ENCODE results near the gene HCN2. TPM values are rescaled to one million over a fixed set of nuclear protein-coding genes. Genes with fewer than 3 reads are reported as not detected.

The HCN2 gene
- total RNA-seq, 1 donor from 2014 or later = 0.52 TPM

DNA sequence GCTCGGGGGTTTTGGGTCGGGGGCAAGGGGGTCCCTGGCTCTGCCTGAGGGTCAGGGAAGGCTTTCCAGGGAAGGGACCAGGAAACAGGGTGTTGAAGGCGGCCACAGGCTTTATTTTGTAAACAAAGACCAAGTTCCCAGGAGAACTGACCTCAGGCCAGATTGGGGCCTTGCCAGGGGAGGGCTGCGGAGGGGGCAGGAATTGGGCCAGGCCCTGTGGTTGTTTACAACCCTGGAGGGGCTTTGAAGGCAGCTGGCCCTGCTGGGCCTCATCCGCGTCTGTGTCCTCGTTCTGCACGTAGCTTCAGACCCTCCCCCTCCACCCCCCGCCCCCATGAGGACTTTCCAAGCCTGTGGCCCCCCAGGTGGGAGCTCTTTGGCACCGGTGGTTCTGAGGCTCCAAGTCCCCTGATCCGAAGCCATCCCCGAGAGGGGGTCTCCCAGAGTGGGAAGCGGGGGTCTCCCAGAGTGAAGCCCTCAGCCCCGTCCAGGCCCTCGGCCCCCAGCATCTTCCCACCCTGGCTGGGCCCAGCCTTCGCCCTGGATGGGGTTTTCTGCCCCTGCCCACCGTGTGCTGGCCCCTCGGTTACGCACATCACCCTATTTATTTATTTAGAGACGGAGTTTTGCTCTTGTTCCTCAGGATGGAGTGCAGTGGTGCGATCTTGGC lies 30.8 kb upstream of the HCN2 start:
- no peak for DNase-seq (ENCODE audit: low spot score)
- Mint-ChIP-seq H3K36me3 (ENCODE audit: low read depth) (no peaks in the 10 kb centered on the region), H3K4me1 (ENCODE audit: low read depth) (no peaks in the 10 kb centered on the region), H3K4me3 (ENCODE audit: low read depth) (no peak overlapping the region), H3K27me3 (ENCODE audit: low read depth) (no peaks in the 10 kb centered on the region), H3K9me3 (no peaks in the 10 kb centered on the region), H3K27ac (no peak overlapping the region)
- intact Hi-C loops (cut with micrococcal nuclease) = no loop called here

DNA sequence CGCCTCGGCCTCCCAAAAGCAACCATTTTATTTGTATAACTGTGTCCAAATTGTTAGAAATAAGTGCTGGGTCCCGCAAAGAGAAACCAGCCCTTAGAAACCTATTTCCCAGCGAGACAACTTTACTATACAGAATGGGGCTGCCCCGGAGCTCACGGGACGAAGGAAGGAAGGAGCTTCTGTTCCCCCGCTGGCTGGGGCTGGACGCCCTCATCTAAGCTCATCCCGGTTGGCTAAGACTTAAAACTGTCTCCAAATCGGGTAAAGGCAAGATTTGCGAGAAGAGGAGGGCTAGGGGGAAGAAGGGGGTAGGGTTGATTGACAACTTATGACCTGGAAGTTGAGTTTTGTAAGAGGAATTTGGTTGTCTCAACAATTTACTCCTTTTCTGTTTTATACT lies 29.6 kb upstream of the HCN2 start:
- no peak overlapping the region for H3K27ac Mint-ChIP-seq
- H3K9me3 Mint-ChIP-seq = no peaks in the 10 kb centered on the region
- no peaks in the 10 kb centered on the region for H3K27me3 Mint-ChIP-seq (ENCODE audit: low read depth)
- intact Hi-C loops (cut with micrococcal nuclease) = no loop called here
- no peak overlapping the region for H3K4me3 Mint-ChIP-seq (ENCODE audit: low read depth)
- H3K36me3 Mint-ChIP-seq (ENCODE audit: low read depth) = no peaks in the 10 kb centered on the region
- no peaks in the 10 kb centered on the region for H3K4me1 Mint-ChIP-seq (ENCODE audit: low read depth)
- no peak for DNase-seq (ENCODE audit: low spot score)

DNA sequence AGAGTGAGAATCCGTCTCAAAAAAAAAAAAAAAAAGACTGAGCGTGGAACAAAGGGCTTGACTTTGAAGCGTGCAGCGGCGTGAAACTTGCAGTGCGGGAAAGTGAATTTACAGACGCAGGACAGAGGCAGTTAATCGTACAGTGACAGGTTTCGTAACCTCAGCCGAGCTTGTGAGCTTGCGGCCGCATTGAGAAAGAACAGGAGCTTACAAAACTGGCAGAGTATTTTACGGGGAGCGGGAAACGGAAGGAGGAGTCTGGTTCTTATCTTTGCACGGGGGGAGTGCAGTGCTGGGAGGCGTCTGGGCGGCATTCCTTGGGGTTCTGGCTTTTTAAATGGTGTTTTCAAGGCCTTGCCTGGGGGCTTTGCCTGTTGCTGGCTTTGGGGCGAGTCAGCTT lies 23.3 kb upstream of the HCN2 start:
- H3K27me3 Mint-ChIP-seq (ENCODE audit: low read depth) = no peaks in the 10 kb centered on the region
- no peaks in the 10 kb centered on the region for H3K9me3 Mint-ChIP-seq
- intact Hi-C loops (cut with micrococcal nuclease) = no loop called here
- H3K27ac Mint-ChIP-seq = no peak overlapping the region
- H3K4me3 Mint-ChIP-seq (ENCODE audit: low read depth) = no peak overlapping the region
- no peak for DNase-seq (ENCODE audit: low spot score)
- no peaks in the 10 kb centered on the region for H3K36me3 Mint-ChIP-seq (ENCODE audit: low read depth)
- H3K4me1 Mint-ChIP-seq (ENCODE audit: low read depth) = peaks cover 6% of the 10 kb centered on the region

DNA sequence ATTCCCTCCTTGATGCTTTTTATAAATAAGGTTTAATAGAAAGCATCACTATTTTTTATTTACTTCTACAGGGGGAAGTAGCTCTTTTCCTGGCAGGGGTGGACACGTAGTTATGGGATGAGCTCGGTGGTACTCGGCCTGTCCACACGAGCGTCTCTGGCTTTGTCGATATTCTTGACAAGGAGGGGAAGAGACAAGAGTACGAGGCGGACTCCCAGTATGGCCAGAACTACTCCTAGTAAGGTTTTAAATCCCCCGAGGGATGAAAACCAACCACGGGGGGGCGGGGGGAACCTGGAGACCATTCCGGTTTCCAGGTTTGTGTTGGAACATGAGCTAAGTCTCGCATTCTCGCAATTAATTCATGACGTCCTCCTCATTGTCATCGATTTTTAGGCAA lies 22.8 kb upstream of the HCN2 start:
- peaks cover 10% of the 10 kb centered on the region for H3K4me1 Mint-ChIP-seq (ENCODE audit: low read depth)
- no peak for DNase-seq (ENCODE audit: low spot score)
- H3K4me3 Mint-ChIP-seq (ENCODE audit: low read depth) = no peak overlapping the region
- H3K27me3 Mint-ChIP-seq (ENCODE audit: low read depth) = no peaks in the 10 kb centered on the region
- no peak overlapping the region for H3K27ac Mint-ChIP-seq
- H3K9me3 Mint-ChIP-seq = no peaks in the 10 kb centered on the region
- no peaks in the 10 kb centered on the region for H3K36me3 Mint-ChIP-seq (ENCODE audit: low read depth)
- intact Hi-C loops (cut with micrococcal nuclease) = no loop called here

DNA sequence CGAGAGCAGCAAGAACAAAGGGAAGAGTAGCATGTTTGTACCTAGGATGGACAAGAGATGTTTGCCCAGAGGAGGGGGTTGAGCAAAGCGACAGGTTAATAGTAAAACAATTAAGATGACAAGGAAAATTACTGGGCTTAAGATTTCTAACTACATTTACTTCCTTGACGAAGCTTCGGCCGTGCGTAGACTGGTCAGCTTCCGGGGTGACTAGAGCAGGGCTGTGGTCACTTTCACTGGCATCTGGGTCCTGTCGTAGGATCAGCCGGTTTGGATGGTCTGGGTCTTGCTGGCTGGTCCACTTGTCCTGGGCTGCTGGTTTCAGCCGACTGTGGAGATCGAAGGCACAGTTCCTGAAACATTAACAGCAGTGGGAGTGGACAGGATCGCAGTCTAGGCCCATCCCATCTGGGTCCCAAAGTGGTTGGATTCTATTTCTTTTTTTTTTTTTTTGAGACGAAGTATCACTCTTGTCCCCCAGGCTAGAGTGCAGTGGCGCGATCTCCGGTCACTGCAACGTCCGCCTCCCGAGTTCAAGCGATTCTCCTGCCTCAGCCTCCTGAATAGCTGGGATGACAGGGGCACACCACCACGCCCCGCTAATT lies 22.3 kb upstream of the HCN2 start:
- Mint-ChIP-seq H3K4me1 (ENCODE audit: low read depth) (peaks cover 11% of the 10 kb centered on the region), H3K27me3 (ENCODE audit: low read depth) (no peaks in the 10 kb centered on the region), H3K4me3 (ENCODE audit: low read depth) (no peak overlapping the region), H3K27ac (no peak overlapping the region), H3K9me3 (no peaks in the 10 kb centered on the region), H3K36me3 (ENCODE audit: low read depth) (no peaks in the 10 kb centered on the region)
- DNase-seq (ENCODE audit: low spot score) = no peak
- intact Hi-C loops (cut with micrococcal nuclease) = no loop called here

DNA sequence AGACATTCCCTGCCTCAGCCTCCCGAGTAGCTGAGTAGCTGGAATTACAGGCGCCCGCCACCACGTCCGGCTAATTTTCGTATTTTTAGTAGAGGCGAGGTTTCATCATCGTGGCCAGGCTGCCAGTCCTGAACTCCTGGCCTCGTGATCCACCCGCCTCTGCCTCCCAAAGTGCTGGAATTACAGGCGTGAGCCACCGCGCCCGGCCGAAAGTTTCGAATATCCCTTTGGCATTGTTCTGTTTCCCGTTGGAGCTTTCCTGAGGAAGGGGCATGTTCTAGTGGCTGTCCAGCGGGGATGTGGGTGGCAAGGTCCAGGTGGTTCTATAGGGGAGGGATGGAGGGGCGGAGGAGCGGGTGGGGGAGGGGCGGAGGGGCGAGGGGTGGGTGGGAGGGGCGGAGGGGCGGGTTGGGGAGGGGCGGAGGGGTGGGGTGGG lies 19.4 kb upstream of the HCN2 start:
- H3K4me3 Mint-ChIP-seq (ENCODE audit: low read depth) = peak overlapping the region; percentile 44
- intact Hi-C loops (cut with micrococcal nuclease) = loop anchor here (2.0 kb wide), 1 partner anchor 227 kb away; the partner anchor contains the start of gene PTBP1
- DNase-seq (ENCODE audit: low spot score) = no peak
- no peaks in the 10 kb centered on the region for H3K27me3 Mint-ChIP-seq (ENCODE audit: low read depth)
- peaks cover 7% of the 10 kb centered on the region for H3K36me3 Mint-ChIP-seq (ENCODE audit: low read depth)
- peak overlapping the region; percentile 42 for H3K27ac Mint-ChIP-seq
- H3K9me3 Mint-ChIP-seq = no peaks in the 10 kb centered on the region
- H3K4me1 Mint-ChIP-seq (ENCODE audit: low read depth) = peaks cover 22% of the 10 kb centered on the region

DNA sequence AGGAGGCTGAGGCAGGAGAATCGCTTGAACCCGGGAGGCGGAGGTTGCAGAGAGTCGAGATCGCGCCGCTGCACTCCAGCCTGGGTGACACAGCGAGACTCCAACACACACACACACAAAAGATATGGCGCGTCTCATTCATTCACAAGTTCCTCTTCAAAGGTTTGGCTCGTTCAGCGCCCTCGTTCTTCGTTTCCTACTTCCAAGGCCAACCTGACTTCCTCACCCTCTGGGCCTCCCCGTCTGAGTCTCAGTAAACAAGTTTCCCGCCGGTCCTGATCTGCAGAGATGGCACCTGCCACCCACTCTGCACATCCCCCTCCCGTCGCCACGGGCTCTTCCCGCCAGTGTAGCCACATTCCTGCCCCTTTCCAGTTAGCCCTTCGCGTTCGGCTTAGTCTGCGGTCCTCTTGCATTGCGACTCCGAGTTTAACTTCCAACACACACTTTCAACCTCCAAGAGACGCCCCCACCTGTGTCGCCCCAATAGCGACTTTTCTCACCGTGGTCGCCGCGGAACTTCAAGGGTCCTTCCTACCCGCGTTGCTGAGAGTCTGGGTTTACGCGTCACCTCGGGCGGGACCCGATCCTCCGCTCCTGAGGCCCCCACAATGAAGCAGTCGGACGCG lies 18.6 kb upstream of the HCN2 start:
- intact Hi-C loops (cut with micrococcal nuclease) = loop anchor here (2.0 kb wide), 1 partner anchor 226 kb away; the partner anchor contains the start of gene PTBP1

DNA sequence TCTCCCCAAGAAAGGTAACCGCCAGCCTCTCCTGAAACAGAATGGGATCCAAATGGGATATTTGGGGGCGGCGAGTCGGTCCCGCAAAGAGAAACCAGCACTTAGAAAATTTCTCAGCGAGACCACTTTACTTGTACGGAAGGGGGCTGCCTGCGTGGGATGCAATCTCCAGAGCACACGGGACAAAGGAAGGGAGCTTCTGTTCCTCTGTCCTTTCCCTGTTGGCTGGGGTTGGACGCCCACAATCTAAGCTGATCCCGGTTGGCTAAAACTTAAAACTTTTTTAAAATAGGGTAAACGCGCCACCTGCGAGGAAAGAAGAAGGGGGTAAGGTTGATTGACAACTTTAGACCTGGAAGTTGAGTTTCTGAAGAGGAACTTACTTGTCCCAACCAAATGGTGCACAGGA lies 18.1 kb upstream of the HCN2 start:
- H3K9me3 Mint-ChIP-seq = no peaks in the 10 kb centered on the region
- H3K4me1 Mint-ChIP-seq (ENCODE audit: low read depth) = peaks cover 22% of the 10 kb centered on the region
- peak overlapping the region; percentile 94 for H3K27ac Mint-ChIP-seq
- no peaks in the 10 kb centered on the region for H3K27me3 Mint-ChIP-seq (ENCODE audit: low read depth)
- no peak for DNase-seq (ENCODE audit: low spot score)
- intact Hi-C loops (cut with micrococcal nuclease) = loop anchor here (2.0 kb wide), 1 partner anchor 225 kb away; the partner anchor contains the start of gene PTBP1
- peak overlapping the region; percentile 84 for H3K4me3 Mint-ChIP-seq (ENCODE audit: low read depth)
- peaks cover 7% of the 10 kb centered on the region for H3K36me3 Mint-ChIP-seq (ENCODE audit: low read depth)

More for the DNA sequence above, 18.6 kb upstream of the HCN2 start:
- H3K27ac Mint-ChIP-seq = peak overlapping the region; percentile 94
- H3K36me3 Mint-ChIP-seq (ENCODE audit: low read depth) = peaks cover 7% of the 10 kb centered on the region
- DNase-seq (ENCODE audit: low spot score) = peak; percentile 54
- H3K4me1 Mint-ChIP-seq (ENCODE audit: low read depth) = peaks cover 22% of the 10 kb centered on the region
- H3K27me3 Mint-ChIP-seq (ENCODE audit: low read depth) = no peaks in the 10 kb centered on the region
- no peaks in the 10 kb centered on the region for H3K9me3 Mint-ChIP-seq
- H3K4me3 Mint-ChIP-seq (ENCODE audit: low read depth) = peak overlapping the region; percentile 84

DNA sequence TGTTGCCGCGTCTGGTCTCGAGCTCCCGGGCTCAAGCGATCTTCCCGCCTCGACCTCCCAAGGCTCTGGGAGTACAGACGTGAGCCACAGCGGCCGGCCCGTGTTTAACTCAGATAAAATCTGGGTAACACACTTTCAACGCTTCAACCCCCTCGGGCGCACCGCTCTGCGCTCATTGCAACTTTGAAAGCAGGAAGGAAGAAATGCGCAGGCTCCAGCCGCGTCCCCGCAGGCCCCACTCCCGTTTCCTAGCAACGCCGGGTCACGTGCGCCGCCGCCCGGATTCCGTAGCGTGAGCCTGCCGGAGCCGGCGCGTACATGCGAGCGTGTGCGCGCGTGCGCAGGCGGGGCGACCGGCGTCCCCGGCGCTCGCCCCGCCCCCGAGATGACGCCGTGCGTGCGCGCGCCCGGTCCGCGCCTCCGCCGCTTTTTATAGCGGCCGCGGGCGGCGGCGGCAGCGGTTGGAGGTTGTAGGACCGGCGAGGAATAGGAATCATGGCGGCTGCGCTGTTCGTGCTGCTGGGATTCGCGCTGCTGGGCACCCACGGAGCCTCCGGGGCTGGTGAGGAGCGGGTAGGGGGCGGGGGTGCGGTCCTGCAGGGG lies 17.4 kb upstream of the HCN2 start, which contains the start of gene BSG:
Gene BSG (plus strand): TSS at position 457 of the 603 bp plus-strand sequence. CDS start 39 bp downstream, at position 496.
- H3K27me3 Mint-ChIP-seq (ENCODE audit: low read depth) = no peaks in the 10 kb centered on the region
- H3K27ac Mint-ChIP-seq = peak within 1 kb of the TSS; percentile 94
- peak; percentile 99 for DNase-seq (ENCODE audit: low spot score)
- peaks cover 7% of the 10 kb centered on the region for H3K36me3 Mint-ChIP-seq (ENCODE audit: low read depth)
- H3K9me3 Mint-ChIP-seq = no peaks in the 10 kb centered on the region
- peaks cover 24% of the 10 kb centered on the region for H3K4me1 Mint-ChIP-seq (ENCODE audit: low read depth)
- peak within 1 kb of the TSS; percentile 86 for H3K4me3 Mint-ChIP-seq (ENCODE audit: low read depth)
- intact Hi-C loops (cut with micrococcal nuclease) = loop anchor here (1.0 to 2.0 kb wide), 4 partner anchors 38 to 65 kb away; partner anchors contain the start of genes CDC34, POLRMT and TPGS1

DNA sequence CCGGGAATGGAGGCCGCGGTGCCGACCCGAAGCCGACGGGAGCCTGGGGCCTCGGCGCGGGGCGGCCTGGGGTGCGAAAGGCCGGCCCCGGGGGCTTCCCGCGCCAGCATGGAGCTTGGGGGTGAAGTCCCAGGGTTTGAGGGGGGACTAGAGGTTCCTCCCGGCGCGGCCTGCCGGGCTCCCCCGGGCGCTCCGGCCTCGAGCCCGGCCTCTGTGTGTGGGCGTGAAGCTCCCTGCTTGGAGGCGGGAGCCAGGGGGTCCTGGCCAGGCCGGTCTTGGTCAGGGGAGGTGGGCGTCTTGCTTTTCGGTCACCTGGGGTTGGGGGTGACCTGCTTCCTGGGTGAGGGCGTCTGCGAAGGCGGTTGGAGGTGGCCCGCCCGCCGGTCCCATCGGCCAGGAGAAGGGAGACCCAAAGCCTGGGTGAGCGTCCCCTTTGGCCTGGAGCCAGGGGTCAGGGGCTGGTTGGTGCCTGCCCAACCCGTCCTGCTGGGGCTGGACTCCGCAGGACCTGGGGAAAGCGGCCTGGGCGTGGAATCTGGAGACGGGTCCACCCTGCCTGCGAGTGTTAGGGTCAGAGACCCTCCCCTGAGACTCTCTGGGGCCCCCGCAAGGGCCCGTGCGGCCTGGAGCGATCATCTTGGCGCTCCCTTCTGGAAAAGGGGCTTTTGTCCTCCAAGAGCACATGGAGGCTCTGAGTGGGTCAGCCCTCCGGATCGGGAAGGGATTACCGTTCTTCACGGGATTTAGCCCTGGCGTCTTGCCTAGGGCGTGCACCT lies 16.8 kb upstream of the HCN2 start:
- intact Hi-C loops (cut with micrococcal nuclease) = loop anchor here (1.0 to 2.0 kb wide), 5 partner anchors 37 to 88 kb away; partner anchors contain the start of genes CDC34, POLRMT and TPGS1
- Mint-ChIP-seq H3K4me1 (ENCODE audit: low read depth) (peaks cover 24% of the 10 kb centered on the region), H3K36me3 (ENCODE audit: low read depth) (peaks cover 7% of the 10 kb centered on the region), H3K27ac (peak overlapping the region; percentile 49), H3K4me3 (ENCODE audit: low read depth) (peak overlapping the region; percentile 86), H3K27me3 (ENCODE audit: low read depth) (no peaks in the 10 kb centered on the region), H3K9me3 (no peaks in the 10 kb centered on the region)
- no peak for DNase-seq (ENCODE audit: low spot score)

DNA sequence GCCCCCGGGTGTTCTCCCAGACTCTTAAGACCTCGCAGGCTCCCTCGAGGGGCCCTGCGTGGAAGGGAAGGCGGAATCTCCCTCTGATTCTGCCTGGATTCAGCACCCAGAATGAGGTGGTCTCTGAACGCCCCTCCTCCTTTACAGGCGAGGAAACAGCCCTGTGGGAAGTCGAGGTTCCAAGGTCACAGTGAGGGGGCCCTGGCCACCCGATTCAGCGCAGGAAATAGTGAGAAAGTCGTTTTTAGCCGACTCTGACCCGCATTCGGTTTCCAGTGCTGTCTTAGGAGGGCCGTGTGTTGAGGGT lies 16.2 kb upstream of the HCN2 start:
- Mint-ChIP-seq H3K27me3 (ENCODE audit: low read depth) (no peaks in the 10 kb centered on the region), H3K36me3 (ENCODE audit: low read depth) (peaks cover 7% of the 10 kb centered on the region), H3K27ac (peak overlapping the region; percentile 49), H3K4me3 (ENCODE audit: low read depth) (peak overlapping the region; percentile 86), H3K4me1 (ENCODE audit: low read depth) (peaks cover 24% of the 10 kb centered on the region), H3K9me3 (no peaks in the 10 kb centered on the region)
- DNase-seq (ENCODE audit: low spot score) = no peak
- intact Hi-C loops (cut with micrococcal nuclease) = loop anchor here (1.0 to 2.0 kb wide), 4 partner anchors 43 to 88 kb away; partner anchors contain the start of genes CDC34, POLRMT and TPGS1
